ENCODE measurements around the gene STARD7.

The STARD7 gene

DNA sequence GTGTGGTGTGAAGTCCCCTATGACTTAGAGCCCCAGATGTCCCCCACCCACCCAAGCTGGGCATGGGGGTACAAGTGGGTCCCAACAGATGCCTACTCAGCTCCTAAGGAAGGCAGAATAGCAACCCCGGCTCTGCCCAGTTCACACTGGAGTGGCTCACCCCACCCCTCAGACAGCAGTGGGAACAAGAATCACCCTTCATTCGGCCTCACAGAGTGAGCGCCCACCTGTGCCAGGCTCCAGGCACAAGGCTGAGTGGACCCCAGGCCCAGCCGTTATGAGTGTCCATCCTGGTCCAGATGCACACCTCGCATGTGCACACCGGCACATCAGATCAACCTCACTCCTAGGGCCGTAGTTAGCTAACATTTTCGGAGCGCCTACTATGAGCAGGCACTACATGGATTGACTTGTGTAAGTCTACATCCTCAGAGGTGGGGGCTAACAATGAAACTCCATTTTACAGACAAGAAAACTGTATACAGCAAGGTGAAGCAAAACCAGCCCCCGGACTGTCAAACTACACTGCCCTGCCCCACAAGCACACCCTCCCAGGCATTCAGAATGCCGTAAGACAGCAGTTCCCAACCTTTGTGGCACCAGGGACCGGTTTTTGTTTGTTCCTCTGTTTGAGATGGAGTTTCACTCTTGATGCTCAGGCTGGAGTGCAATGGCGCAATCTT lies 67.5 kb downstream of the STARD7 start:
- peak in 2 of 10 donors; percentile 37 to 43 for DNase-seq
- intact Hi-C loops (cut with DNase I): no loop called here

DNA sequence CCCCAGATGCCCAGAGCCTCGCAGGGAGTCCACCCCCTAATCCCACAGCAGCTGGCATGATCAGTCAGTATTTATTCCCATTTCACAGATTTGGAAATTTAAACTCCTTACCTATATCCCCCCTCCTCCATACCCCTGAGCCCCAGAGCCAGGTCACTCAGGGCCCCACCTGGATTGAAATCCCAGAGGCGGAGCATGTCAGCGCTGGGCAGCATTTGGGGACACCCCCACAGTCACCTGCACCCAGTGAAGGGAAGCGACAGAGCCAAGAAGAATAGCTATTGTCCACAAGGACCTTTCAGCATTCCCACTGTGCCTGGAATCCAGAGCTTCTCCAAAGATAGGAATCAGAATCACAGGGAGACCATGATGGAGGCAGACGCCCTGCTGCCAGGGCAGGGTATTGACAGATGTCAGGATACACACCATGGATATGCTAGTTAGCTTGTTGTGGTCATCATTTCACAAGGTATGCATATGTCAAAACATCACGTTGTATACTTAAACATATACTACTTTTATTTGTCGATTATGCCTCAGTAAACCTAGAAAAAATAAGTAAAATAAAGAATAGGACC lies 69.4 kb downstream of the STARD7 start:
- intact Hi-C loops (cut with DNase I): loop anchor here (2.0 kb wide), 1 partner anchor 36 kb away; no protein-coding TSS in a partner anchor
- DNase-seq: peak in 2 of 10 donors; percentile 40 to 70

DNA sequence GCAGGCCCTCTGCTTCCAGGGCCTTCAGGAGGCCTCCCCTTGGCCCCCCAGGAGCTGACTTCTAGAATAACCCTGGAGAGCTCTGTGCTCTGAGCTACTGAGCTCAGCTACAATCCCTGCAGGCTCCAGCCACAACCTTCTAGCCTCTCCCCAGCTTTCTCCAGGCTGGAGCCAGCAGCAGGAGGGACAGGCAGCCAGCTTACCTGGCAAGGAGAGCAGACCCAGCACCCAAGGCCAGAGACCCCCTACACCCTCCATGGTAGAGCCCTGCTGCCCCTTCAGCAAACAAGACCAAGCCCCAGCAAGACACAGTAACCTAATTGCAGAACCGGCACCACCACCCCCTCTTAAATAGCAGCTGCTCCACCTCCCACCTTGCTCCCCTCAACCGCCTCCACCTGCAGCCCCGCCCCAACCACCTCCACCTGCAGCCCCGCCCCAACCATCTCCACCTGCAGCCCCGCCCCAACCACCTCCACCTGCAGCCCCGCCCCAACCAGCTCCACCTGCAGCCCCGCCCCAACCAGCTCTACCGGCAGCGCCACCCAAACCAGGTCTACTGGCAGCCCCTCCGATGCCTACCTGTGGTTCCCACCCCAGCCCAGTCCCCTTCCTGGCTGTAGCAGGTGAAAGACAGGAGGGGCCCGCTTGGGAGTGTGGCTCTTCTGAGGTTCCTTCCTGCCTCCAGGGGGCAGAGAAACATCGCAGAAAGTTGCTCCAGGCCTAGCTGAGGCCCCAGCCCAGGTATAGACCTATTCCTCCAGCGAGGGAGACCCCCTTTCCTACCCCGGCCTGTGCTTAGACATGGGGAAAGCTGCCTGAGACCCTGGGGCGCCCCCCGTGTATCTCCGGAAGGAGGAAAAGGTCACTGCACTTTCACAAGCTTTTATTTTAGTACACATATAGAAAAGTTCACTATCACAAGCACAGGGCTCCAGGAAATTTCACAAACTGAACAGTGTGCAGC lies 70.2 kb downstream of the STARD7 start, which contains the start of gene ASTL:
TSS of gene ASTL (minus strand) at position 324 of the 967 bp plus-strand sequence. CDS start at position 258, 66 bp downstream.
- DNase-seq: peak in 4 of 10 donors; percentile 32 to 90 (median 65)
- intact Hi-C loops (cut with DNase I): loop anchor here (2.0 kb wide), 1 partner anchor 36 kb away; no protein-coding TSS in a partner anchor

DNA sequence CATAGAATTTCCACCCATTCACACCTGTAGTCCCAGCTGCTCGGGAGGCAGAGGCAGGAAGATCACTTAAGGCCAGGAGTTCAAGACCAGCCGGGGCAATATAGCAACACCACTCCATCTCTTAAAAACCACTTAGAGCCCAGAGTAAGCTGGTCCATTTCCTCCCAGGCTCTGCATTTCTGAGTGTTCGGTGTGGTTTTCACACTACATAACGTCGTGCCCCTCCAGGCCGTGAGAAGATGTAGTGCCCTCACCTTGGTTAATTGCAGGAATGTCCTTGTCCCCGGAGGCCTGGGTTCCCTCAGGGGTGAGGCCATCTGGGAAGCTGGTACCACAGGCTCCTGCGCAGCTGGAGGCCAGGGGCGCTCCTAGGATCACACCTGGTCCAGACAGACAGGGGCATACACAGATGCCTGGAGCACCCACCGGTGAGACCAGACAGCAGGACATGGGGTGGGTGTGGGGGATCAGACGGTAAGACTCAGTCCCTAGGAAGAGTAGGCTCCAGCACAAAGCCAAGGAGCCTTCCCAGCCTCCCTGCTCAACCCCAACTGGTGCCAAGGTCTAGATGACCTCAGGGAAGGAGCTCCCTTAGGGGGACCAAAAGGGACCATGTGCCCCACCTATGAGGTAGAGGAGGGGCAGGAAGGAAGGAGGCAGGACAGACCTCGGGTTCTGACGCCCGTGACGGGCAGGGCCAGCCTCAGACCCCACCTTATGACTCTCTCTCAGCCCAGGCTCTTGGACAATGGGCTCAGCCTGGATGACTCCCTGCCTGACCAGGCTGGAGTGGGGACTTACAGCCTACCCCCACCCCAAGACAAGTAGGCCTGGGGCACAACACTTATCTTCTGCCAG lies 71.1 kb downstream of the STARD7 start:
- peak in 2 of 10 donors; percentile 51 to 62 for DNase-seq
- intact Hi-C loops (cut with DNase I): loop anchor here (2.0 kb wide), 1 partner anchor 37 kb away; no protein-coding TSS in a partner anchor

DNA sequence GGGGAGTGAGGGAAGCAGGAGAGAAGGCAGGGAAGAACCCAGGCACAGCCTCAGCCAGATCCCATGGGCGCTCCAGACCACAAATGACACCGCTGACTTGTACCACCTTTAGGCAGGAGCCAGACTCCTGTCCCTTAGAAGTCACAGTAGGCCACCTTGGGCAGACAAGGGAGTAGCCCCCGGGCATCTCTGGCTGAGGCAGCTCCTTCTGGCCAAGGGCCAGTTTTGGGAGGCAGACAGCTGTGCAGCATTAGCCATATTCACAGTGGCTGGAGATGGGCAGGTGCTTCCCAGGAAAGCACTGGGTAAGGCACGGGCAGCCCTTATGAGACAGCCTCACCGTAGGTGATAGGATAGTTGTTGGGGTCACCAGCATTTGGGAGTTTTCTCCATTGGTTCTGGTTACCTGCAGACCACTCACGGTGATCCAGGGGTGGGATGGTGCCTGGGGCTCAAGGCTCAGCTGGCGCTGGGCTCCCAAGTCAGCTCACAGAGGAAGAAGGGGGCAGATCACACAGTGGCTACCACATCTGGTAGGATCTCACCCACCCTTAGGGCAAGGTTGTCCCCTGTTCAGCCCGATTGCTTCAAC lies 72.4 kb downstream of the STARD7 start:
- intact Hi-C loops (cut with DNase I): no loop called here
- peak in 2 of 10 donors; percentile 31 to 64 for DNase-seq

DNA sequence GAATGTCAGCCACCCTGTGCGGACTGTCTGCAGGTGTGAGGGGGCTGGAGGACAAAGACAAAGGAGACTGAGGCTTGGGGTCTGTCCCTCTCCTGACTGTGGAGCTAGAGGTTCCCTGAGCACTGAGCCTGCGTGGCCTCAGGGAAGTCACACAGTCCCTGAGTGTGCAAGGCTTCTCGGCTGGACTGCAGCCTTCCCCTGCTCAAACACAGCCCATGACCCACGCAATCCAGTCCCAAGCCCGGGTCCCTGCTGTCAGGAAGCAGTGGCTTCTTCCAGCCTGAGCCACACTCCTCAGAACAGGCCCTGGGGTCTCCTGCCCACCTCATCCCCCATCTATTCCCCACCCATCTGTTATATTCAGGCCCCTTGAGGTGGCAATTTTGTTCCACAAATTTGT lies 73.0 kb downstream of the STARD7 start:
- intact Hi-C loops (cut with DNase I): no loop called here

DNA sequence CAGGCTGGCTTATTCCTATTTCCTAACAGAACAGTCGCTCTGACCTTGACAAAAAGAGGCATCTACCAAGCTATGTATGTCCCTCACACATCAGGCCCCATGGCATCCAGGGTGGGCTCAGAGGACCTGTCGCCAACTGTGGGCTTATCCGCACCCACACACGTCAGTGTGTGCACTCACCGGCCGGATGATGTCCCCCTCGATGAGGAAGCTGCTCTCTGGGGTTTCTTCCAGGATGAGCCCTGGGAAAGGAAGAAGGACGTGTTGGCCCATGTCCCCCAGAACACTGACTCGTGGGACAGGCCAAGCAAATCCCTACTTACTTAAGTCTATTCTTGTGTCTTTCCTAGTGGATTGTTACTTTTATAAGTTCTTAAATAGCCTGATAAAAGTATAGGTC lies 73.5 kb downstream of the STARD7 start:
- DNase-seq: peak in 2 of 10 donors; percentile 16 to 62
- intact Hi-C loops (cut with DNase I): no loop called here

More for the DNA sequence above, 73.0 kb downstream of the STARD7 start:
- peak in 2 of 10 donors; percentile 35 to 43 for DNase-seq
